OCI-LY3 (cell line): ENCODE measurements around the gene ADGRV1.

Source experiments
- H2AFZ ChIP-seq: fragments of 200-600, 300-600 bp; shearing (Covaris generic); 2 replicates; pipeline ENCODE4 v1.6.0; 2014; ENCODE audit warnings: antibody characterized with exemption, low read depth, low read length
- H3K27ac ChIP-seq: fragments of 200-600, 300-600 bp; sonication (generic); 2 replicates; pipeline ENCODE4 v1.5.1; 2014; ENCODE audit warnings: mild to moderate bottlenecking, low read length, moderate library complexity, mixed read lengths
- H3K27me3 ChIP-seq: fragments of 200-600, 300-600 bp; sonication (generic); 2 replicates; pipeline ENCODE4 v1.6.1; 2014; ENCODE audit warnings: low read depth, low read length, mixed read lengths
- H3K36me3 ChIP-seq: fragments of 200-600, 300-600 bp; sonication (generic); replicated peaks from 2 replicates; pipeline ENCODE3; 2014; ENCODE audit warnings: low read depth, low read length, mixed read lengths
- H3K4me1 ChIP-seq: fragments of 300-600, 200-600 bp; sonication (generic); 2 replicates; pipeline ENCODE4 v1.6.1; 2014; ENCODE audit warnings: low read length, mixed read lengths
- H3K4me2 ChIP-seq: fragments of 200-600, 300-600 bp; sonication (generic); 2 replicates; pipeline ENCODE4 v1.6.1; 2014; ENCODE audit warnings: low read length, mixed read lengths
- H3K4me3 ChIP-seq: fragments of 300-600, 200-600 bp; sonication (generic); 2 replicates; pipeline ENCODE4 v1.5.1; 2014; ENCODE audit warnings: antibody characterized with exemption, mild to moderate bottlenecking, low read length, moderate library complexity
- H3K79me2 ChIP-seq: fragments of 300-600, 200-600 bp; shearing (Covaris generic); 2 replicates; pipeline ENCODE4 v1.6.1; 2014; ENCODE audit warnings: mild to moderate bottlenecking, low read length, mixed read lengths
- H3K9ac ChIP-seq: fragments of 300-600, 200-600 bp; shearing (Covaris generic); 2 replicates; pipeline ENCODE4 v1.6.0; 2014; ENCODE audit warnings: mild to moderate bottlenecking, low read length, moderate library complexity
- H3K9me3 ChIP-seq: fragments of 200-600, 300-600 bp; shearing (Covaris generic); 2 replicates; pipeline ENCODE4 v1.6.1; 2014; ENCODE audit warnings: low read length, mixed read lengths; ENCODE audit not compliant: insufficient read depth
- H4K20me1 ChIP-seq: fragments of 200-600, 300-600 bp; sonication (generic); 2 replicates; pipeline ENCODE4 v1.6.1; 2016; ENCODE audit warnings: low read length, mixed read lengths; ENCODE audit not compliant: insufficient read depth
- CTCF ChIP-seq: fragments of 200-600, 300-600 bp; sonication (generic); IDR thresholded peaks from 2 replicates; pipeline ENCODE4 v1.5.1; 2014; ENCODE audit warnings: antibody characterized with exemption, low read length, low read depth
- EZH2phosphoT487 ChIP-seq: fragments of 200-600 bp; shearing (Covaris generic); IDR thresholded peaks from 2 replicates; pipeline ENCODE4 v1.6.1; 2018; ENCODE audit warnings: antibody characterized with exemption, mixed run types, low read depth

ADGRV1 gene

GRCh38 chr5:90876366-90876765 is 317.8 kb downstream of the ADGRV1 start:
- no peaks in the 10 kb centered on the region for H3K79me2 ChIP-seq
- H4K20me1 ChIP-seq, result no peaks in the 10 kb centered on the region
- H3K27me3 ChIP-seq, result no peaks in the 10 kb centered on the region
- H3K4me3 ChIP-seq, result no peak overlapping the region
- no peak overlapping the region for H2AFZ ChIP-seq
- no peaks in the 10 kb centered on the region for H3K36me3 ChIP-seq
- TF ChIP-seq EZH2phosphoT487 (no peak), CTCF (no peak)
- no peak overlapping the region for H3K9ac ChIP-seq
- H3K4me2 ChIP-seq, result no peak overlapping the region
- H3K27ac ChIP-seq, result no peak overlapping the region
- H3K4me1 ChIP-seq, result peaks cover 19% of the 10 kb centered on the region
- H3K9me3 ChIP-seq, result no peaks in the 10 kb centered on the region

GRCh38 chr5:90877049-90877448 is 318.5 kb downstream of the ADGRV1 start:
- TF ChIP-seq CTCF, result no peak
- no peak for TF ChIP-seq EZH2phosphoT487
- H3K4me1 ChIP-seq, result peaks cover 12% of the 10 kb centered on the region
- no peak overlapping the region for H3K27ac ChIP-seq
- no peaks in the 10 kb centered on the region for H3K9me3 ChIP-seq
- no peaks in the 10 kb centered on the region for H4K20me1 ChIP-seq
- H2AFZ ChIP-seq, result no peak overlapping the region
- no peak overlapping the region for H3K4me3 ChIP-seq
- no peak overlapping the region for H3K4me2 ChIP-seq
- no peaks in the 10 kb centered on the region for H3K79me2 ChIP-seq
- H3K9ac ChIP-seq, result no peak overlapping the region
- no peaks in the 10 kb centered on the region for H3K27me3 ChIP-seq
- no peaks in the 10 kb centered on the region for H3K36me3 ChIP-seq

- Histone ChIP-seq H3K9ac (no peak overlapping the region), H4K20me1 (no peaks in the 10 kb centered on the region), H3K4me2 (no peak overlapping the region), H3K79me2 (no peaks in the 10 kb centered on the region), H3K27ac (no peak overlapping the region), H3K4me1 (peaks cover 5% of the 10 kb centered on the region), H3K27me3 (no peaks in the 10 kb centered on the region), H2AFZ (no peak overlapping the region), H3K36me3 (no peaks in the 10 kb centered on the region), H3K9me3 (no peaks in the 10 kb centered on the region), H3K4me3 (no peak overlapping the region)
- TF ChIP-seq CTCF (no peak), EZH2phosphoT487 (no peak)
These were observed 319.5 kb downstream of the ADGRV1 start for GRCh38 chr5:90878081-90878480.

- H3K79me2 ChIP-seq, result no peaks in the 10 kb centered on the region
- no peak overlapping the region for H2AFZ ChIP-seq
- H3K27me3 ChIP-seq, result no peaks in the 10 kb centered on the region
- H3K4me3 ChIP-seq, result no peak overlapping the region
- no peaks in the 10 kb centered on the region for H4K20me1 ChIP-seq
- no peak overlapping the region for H3K9ac ChIP-seq
- no peak for TF ChIP-seq EZH2phosphoT487
- TF ChIP-seq CTCF, result no peak
- no peaks in the 10 kb centered on the region for H3K36me3 ChIP-seq
- no peaks in the 10 kb centered on the region for H3K9me3 ChIP-seq
- H3K4me2 ChIP-seq, result no peak overlapping the region
- 0 out of 2 replicates have a peak, but pooled peaks cover 4% of the 10 kb centered on the region for H3K4me1 ChIP-seq
- no peak overlapping the region for H3K27ac ChIP-seq
These were observed 320.1 kb downstream of the ADGRV1 start for GRCh38 chr5:90878549-90879196.
